HFFc6 (cell line): ENCODE measurements around the gene HARS2. TPM values are rescaled to one million over a fixed set of nuclear protein-coding genes. Genes with fewer than 3 reads are reported as not detected.

Source experiments
- DNase-seq: peaks from one replicate; pipeline ENCODE4 v3.0.0-alpha.2; 2018
- H3K27ac Mint-ChIP-seq: 2 replicates; pipeline ENCODE4 v1.8.0; 2020; ENCODE audit warnings: mild to moderate bottlenecking, mixed read lengths
- H3K27me3 Mint-ChIP-seq: 2 replicates; pipeline ENCODE4 v1.8.0; 2021; ENCODE audit warnings: mild to moderate bottlenecking, moderate library complexity, mixed read lengths; ENCODE audit not compliant: insufficient read depth
- H3K36me3 Mint-ChIP-seq: 2 replicates; pipeline ENCODE4 v1.8.0; 2021; ENCODE audit warnings: low read depth, mixed read lengths
- H3K4me1 Mint-ChIP-seq: 2 replicates; pipeline ENCODE4 v1.8.0; 2020; ENCODE audit warnings: low read depth, mixed read lengths
- H3K4me3 Mint-ChIP-seq: 2 replicates; pipeline ENCODE4 v1.8.0; 2020; ENCODE audit warnings: mild to moderate bottlenecking, moderate library complexity, mixed read lengths
- H3K9me3 Mint-ChIP-seq: 2 replicates; pipeline ENCODE4 v1.8.0; 2020; ENCODE audit warnings: mild to moderate bottlenecking, mixed read lengths
- CTCF ChIP-seq: fragments of 200-600 bp; sonication (generic); IDR thresholded peaks from 2 replicates; pipeline ENCODE4 v1.5.0; 2021; ENCODE audit warnings: antibody characterized with exemption, mild to moderate bottlenecking
- long read RNA-seq: library from polyadenylated mRNA; unstranded; transcript quantifications from one replicate; pipeline ENCODE4 v2.0.0, GENCODE V29; 2019
- total RNA-seq, 6 experiments: library from RNA; stranded (reverse); fragmentation: NEBNext Ultra II Directional; extraction: Animal tissue kit (Norgen Biotek cat#: 25700); gene quantifications; 2 replicates in 1 of 6; 3 replicates in 5 of 6; pipeline ENCODE4 v1.2.3, GENCODE V29; 2021

Gene HARS2
- 10 to 100 TPM; 22.1 to 23.5 (median 22.9) TPM for total RNA-seq
- long read RNA-seq, transcript HARS2-201 (13 exons, 2,510 nt): major isoform, 27 of 40 reads
- long read RNA-seq, transcript HARS2-215 (12 exons, 2,346 nt): minor isoform, 7 of 40 reads
- long read RNA-seq, partial matches to known transcripts: 5 of 40 reads
- long read RNA-seq, other reads (novel, unspliced or antisense): 1 of 40 reads

- peaks cover 44% of the 10 kb centered on the region for H3K4me1 Mint-ChIP-seq
- H3K27me3 Mint-ChIP-seq: no peaks in the 10 kb centered on the region
- DNase-seq: peak; percentile 98
- peak within 1 kb of the TSS; percentile 95 for H3K27ac Mint-ChIP-seq
- peak within 1 kb of the TSS; percentile 97 for H3K4me3 Mint-ChIP-seq
- no peak for TF ChIP-seq CTCF
- peaks cover 24% of the 10 kb centered on the region for H3K36me3 Mint-ChIP-seq
- H3K9me3 Mint-ChIP-seq: no peaks in the 10 kb centered on the region
Observed at GRCh38 chr5:140690941-140691924, at the start of gene HARS2, which contains the start of gene HARS1. Gene HARS2 (plus strand): TSS chr5:140691455. CDS start chr5:140691649, 194 bp downstream. Gene HARS1 (minus strand): TSS chr5:140691370. CDS start chr5:140691304, 66 bp downstream.

GRCh38 chr5:140641716-140642115, 49.5 kb upstream of the HARS2 start:
- peaks cover 13% of the 10 kb centered on the region for H3K36me3 Mint-ChIP-seq
- peaks cover 37% of the 10 kb centered on the region for H3K4me1 Mint-ChIP-seq
- no peak for TF ChIP-seq CTCF
- no peak for DNase-seq
- peaks cover 3% of the 10 kb centered on the region for H3K27me3 Mint-ChIP-seq
- H3K4me3 Mint-ChIP-seq: no peak overlapping the region
- no peaks in the 10 kb centered on the region for H3K9me3 Mint-ChIP-seq
- no peak overlapping the region for H3K27ac Mint-ChIP-seq

- H3K4me1 Mint-ChIP-seq: peaks cover 37% of the 10 kb centered on the region
- peaks cover 15% of the 10 kb centered on the region for H3K36me3 Mint-ChIP-seq
- no peaks in the 10 kb centered on the region for H3K9me3 Mint-ChIP-seq
- H3K27ac Mint-ChIP-seq: no peak overlapping the region
- H3K4me3 Mint-ChIP-seq: no peak overlapping the region
- TF ChIP-seq CTCF: no peak
- no peak for DNase-seq
- H3K27me3 Mint-ChIP-seq: peaks cover 5% of the 10 kb centered on the region
Observed at GRCh38 chr5:140642718-140643117, 48.5 kb upstream of the HARS2 start.

GRCh38 chr5:140647042-140647419, 44.2 kb upstream of the HARS2 start:
- H3K27me3 Mint-ChIP-seq: peaks cover 3% of the 10 kb centered on the region
- peak overlapping the region; percentile 64 for H3K27ac Mint-ChIP-seq

More at GRCh38 chr5:140647042-140647419, 44.2 kb upstream of the HARS2 start:
- DNase-seq: no peak
- Mint-ChIP-seq H3K36me3 (peaks cover 41% of the 10 kb centered on the region), H3K4me1 (peaks cover 17% of the 10 kb centered on the region), H3K4me3 (peak overlapping the region; percentile 99), H3K9me3 (no peaks in the 10 kb centered on the region)
- TF ChIP-seq CTCF: no peak
